HG03521 (cell line): ENCODE measurements around the gene DNAJC2.
"Not testable (repeated sequence)": the region's sequence is repeated elsewhere in the genome, so short reads cannot be mapped to it uniquely, and the experiment has no call there.

Experiments
- ATAC-seq: cut with Tn5 transposase; IDR thresholded peaks from one replicate; pipeline ENCODE4 v1.9.1; 2021; ENCODE audit warnings: mild to moderate bottlenecking, moderate library complexity; ENCODE audit not compliant: unreplicated experiment

Gene DNAJC2

GRCh38 chr7:103343758-103344452 is 662 bp downstream of the DNAJC2 start:
- ATAC-seq = peak; percentile 11

- ATAC-seq = no peak
Measured at GRCh38 chr7:103343332-103343731, 1.2 kb downstream of the DNAJC2 start.

GRCh38 chr7:103341466-103341865 is 3.1 kb downstream of the DNAJC2 start:
- no peak for ATAC-seq

GRCh38 chr7:103338864-103339263 is 5.7 kb downstream of the DNAJC2 start:
- ATAC-seq = no peak

GRCh38 chr7:103336761-103337160 is 7.8 kb downstream of the DNAJC2 start:
- ATAC-seq = no peak

- ATAC-seq = no peak
Measured at GRCh38 chr7:103325744-103326143, 18.8 kb downstream of the DNAJC2 start.

- no peak for ATAC-seq
Measured at GRCh38 chr7:103317009-103317408, 27.6 kb downstream of the DNAJC2 start.

GRCh38 chr7:103316380-103316941 is 28.1 kb downstream of the DNAJC2 start:
- no peak for ATAC-seq

- ATAC-seq = no peak
Measured at GRCh38 chr7:103314852-103315251, 29.7 kb downstream of the DNAJC2 start.

GRCh38 chr7:103307503-103308231 is 36.9 kb downstream of the DNAJC2 start:
- ATAC-seq = no peak

GRCh38 chr7:103301441-103301840 is 43.1 kb downstream of the DNAJC2 start:
- ATAC-seq = no peak

GRCh38 chr7:103299660-103300059 is 44.9 kb downstream of the DNAJC2 start:
- ATAC-seq = no peak

- ATAC-seq = no peak
Measured at GRCh38 chr7:103297837-103298179, 46.8 kb downstream of the DNAJC2 start.

GRCh38 chr7:103296901-103297836 is 47.4 kb downstream of the DNAJC2 start, which contains the start of gene PMPCB:
TSS of gene PMPCB (plus strand) at chr7:103297435. CDS start at chr7:103297460, 25 bp downstream.
- peak; percentile 93 for ATAC-seq

GRCh38 chr7:103293526-103293925 is 51.0 kb downstream of the DNAJC2 start:
- ATAC-seq = no peak

GRCh38 chr7:103292122-103292521 is 52.4 kb downstream of the DNAJC2 start:
- no peak for ATAC-seq

- not testable (repeated sequence) for ATAC-seq
Measured at GRCh38 chr7:103282802-103283427, 61.7 kb downstream of the DNAJC2 start.

- ATAC-seq = not testable (repeated sequence)
Measured at GRCh38 chr7:103280803-103281155, 63.8 kb downstream of the DNAJC2 start.

- ATAC-seq = peak; percentile 92
Measured at GRCh38 chr7:103279963-103280802, 64.4 kb downstream of the DNAJC2 start.

GRCh38 chr7:103279636-103279962 is 65.0 kb downstream of the DNAJC2 start:
- ATAC-seq = peak; percentile 17
